AG04450 (cell line): ENCODE data around the gene TBC1D26. TPM values are rescaled to one million over a fixed set of nuclear protein-coding genes. Genes with fewer than 3 reads are reported as not detected.
"Not testable (repeated sequence)": the region's sequence is repeated elsewhere in the genome, so short reads cannot be mapped to it uniquely, and the experiment has no call there.

Source experiments
- CTCF ChIA-PET: fragments of 300-600, 350-600 bp; formaldehyde crosslinking; extraction: SDS; loops from one replicate; lab custom pipeline; 2022; ENCODE audit warnings: antibody characterized with exemption, inconsistent platforms; lab: Charles Lee
- POLR2A ChIA-PET: fragments of 350-600 bp; formaldehyde crosslinking; extraction: SDS; loops from one replicate; lab custom pipeline; 2021; ENCODE audit warnings: antibody characterized with exemption, inconsistent platforms; lab: Yijun Ruan, JAX
- DNase-seq: peaks from one replicate; pipeline ENCODE4 v3.0.0-alpha.2; 2011; ENCODE audit warnings: low read depth, low spot score
- H3K27ac ChIP-seq: one replicate; pipeline ENCODE4 v1.5.1; 2012; ENCODE audit warnings: low read depth, low read length, control low read depth
- H3K27me3 ChIP-seq: one replicate; pipeline ENCODE4 v1.6.0; 2012; ENCODE audit warnings: low read length; ENCODE audit not compliant: control insufficient read depth, insufficient read depth
- H3K4me3 ChIP-seq: 2 replicates; pipeline ENCODE4 v1.5.1; 2011; ENCODE audit warnings: mild to moderate bottlenecking, low read depth, low read length, control low read depth
- H3K9me3 ChIP-seq: 2 replicates; pipeline ENCODE4 v1.5.1; 2012; ENCODE audit warnings: low read length; ENCODE audit not compliant: control insufficient read depth, insufficient read depth
- CTCF ChIP-seq: IDR thresholded peaks from 2 replicates; pipeline ENCODE4 v1.5.1; 2011; ENCODE audit warnings: low read depth, low read length, control low read depth, inconsistent platforms
- polyA plus RNA-seq: library from polyadenylated mRNA; depleted of rRNA; stranded (reverse); fragments of >200 nt; gene quantifications from 2 replicates; pipeline ENCODE4 v1.2.3, GENCODE V29; 2011

TBC1D26 gene
- polyA plus RNA-seq, 1 experiment: 0.26 TPM

DNA sequence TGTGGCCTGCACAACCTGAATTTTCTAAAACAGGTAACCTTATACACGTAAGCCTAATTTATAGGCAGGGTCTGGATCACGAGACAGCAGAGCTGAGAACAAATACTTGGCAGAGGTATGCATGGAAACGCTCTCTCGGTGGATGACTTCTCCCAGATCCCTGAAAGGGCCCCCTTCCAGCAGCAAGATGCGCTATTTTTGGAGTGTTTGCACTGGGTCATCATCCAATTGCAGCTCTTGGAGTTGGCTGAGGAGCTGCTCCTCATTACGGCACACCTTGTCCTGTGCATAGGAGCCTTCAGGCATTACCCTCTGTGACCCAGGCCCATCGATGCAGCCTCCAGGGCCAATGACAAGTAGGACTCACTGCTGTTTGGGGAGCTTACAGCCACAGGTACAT is 38.6 kb downstream of the TBC1D26 start:
- H3K4me3 ChIP-seq, POLR2A ChIA-PET, H3K9me3 ChIP-seq, CTCF ChIA-PET, H3K27ac ChIP-seq, DNase-seq, H3K27me3 ChIP-seq: not testable (repeated sequence)

DNA sequence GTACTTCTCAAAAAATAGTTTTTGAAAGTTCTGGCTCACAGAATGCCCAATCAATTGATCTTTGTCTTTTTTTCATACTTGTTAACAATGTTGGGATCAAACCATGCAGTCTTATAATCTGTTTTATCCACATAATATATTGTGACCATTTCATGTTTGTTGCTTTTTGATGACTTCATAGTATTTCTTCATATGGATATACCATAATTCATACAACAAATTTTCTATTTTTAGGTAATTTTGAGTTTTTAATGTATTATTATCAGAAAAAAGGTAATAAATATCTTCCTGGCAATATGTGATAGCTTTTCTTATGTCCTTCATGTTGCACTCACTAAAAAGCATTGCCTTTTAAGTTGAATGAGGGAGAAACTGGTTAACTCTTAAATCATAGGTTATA is 44.8 kb downstream of the TBC1D26 start:
- DNase-seq: no peak
- H3K27ac ChIP-seq: no peak overlapping the region
- CTCF ChIA-PET: no interaction called here
- POLR2A ChIA-PET: no interaction called here
- no peaks in the 10 kb centered on the region for H3K27me3 ChIP-seq
- TF ChIP-seq CTCF: no peak
- peaks cover 9% of the 10 kb centered on the region for H3K9me3 ChIP-seq
- H3K4me3 ChIP-seq: no peak overlapping the region

GRCh38 chr17:15777297-15777696 is 45.2 kb downstream of the TBC1D26 start:
- no peak overlapping the region for H3K4me3 ChIP-seq
- no peak for DNase-seq

DNA sequence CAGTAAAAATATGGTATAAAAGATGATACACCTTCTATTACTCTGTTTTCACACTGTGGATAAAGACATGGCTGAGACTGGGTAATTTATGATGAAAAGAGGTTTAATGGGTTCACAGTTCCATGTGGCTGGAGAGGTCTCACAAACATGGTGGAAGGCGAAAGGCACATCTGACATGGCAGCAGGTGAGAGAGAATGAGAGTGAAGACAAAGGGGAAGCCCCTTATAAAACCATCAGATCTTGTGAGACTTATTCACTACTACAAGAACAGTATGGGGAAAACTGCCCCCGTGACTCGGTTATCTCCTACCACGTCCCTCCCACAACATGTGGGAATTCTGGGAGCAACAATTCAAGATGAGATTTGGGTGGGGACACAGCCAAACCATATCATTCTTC is 45.6 kb downstream of the TBC1D26 start:
- peaks cover 9% of the 10 kb centered on the region for H3K9me3 ChIP-seq
- no peak for DNase-seq
- ChIA-PET POLR2A (no interaction called here), CTCF (no interaction called here)
- H3K27ac ChIP-seq: no peak overlapping the region
- no peak for TF ChIP-seq CTCF
- no peak overlapping the region for H3K4me3 ChIP-seq
- peaks cover under 1% of the 10 kb centered on the region for H3K27me3 ChIP-seq

More at GRCh38 chr17:15777297-15777696, 45.2 kb downstream of the TBC1D26 start:
- Histone ChIP-seq H3K9me3 (peaks cover 9% of the 10 kb centered on the region), H3K27me3 (no peaks in the 10 kb centered on the region), H3K27ac (no peak overlapping the region)
- no peak for TF ChIP-seq CTCF
- ChIA-PET CTCF (no interaction called here), POLR2A (no interaction called here)

DNA sequence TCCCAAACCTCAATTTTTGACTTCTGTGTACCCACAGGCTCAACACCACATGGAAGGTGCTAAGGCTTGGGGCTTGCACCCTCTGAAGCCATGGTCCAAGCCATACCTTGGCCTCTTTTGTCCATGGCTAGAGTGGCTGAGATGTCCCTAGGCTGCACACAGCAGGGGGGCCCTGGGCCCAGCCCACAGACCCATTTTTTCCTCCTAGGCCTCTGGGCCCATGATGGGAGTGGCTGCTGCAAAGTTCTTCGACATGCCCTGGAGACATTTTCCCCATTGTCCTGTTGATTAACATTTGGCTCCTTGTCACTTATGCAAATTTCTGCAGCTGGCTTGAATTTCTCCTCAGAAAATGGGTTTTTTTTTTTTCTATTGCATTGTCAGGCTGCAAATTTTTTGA is 47.0 kb downstream of the TBC1D26 start:
- Histone ChIP-seq H3K27ac (no peak overlapping the region), H3K27me3 (peaks cover 3% of the 10 kb centered on the region), H3K9me3 (peaks cover 9% of the 10 kb centered on the region), H3K4me3 (no peak overlapping the region)
- POLR2A ChIA-PET: no interaction called here
- no peak for TF ChIP-seq CTCF
- CTCF ChIA-PET: no interaction called here
- no peak for DNase-seq

DNA sequence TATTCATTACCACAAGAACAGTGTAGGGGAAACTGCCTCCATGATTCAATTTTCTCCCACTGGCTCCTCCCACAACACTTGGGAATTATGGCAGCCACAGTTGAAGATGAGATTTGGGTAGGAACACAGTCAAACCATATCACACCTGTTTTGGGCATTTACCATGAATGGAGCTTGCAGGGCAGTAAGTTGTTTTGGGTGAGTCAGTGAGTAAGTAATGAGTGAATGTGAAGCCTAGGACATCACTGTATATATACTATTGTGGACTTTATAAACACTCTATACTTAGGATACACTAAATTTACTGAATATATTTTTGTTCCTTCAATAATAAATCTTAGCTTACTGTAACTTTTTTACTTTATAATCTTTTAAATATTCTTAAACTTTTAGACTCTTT is 48.1 kb downstream of the TBC1D26 start:
- peaks cover 9% of the 10 kb centered on the region for H3K9me3 ChIP-seq
- peaks cover 3% of the 10 kb centered on the region for H3K27me3 ChIP-seq
- TF ChIP-seq CTCF: no peak
- no peak overlapping the region for H3K4me3 ChIP-seq
- DNase-seq: no peak
- H3K27ac ChIP-seq: no peak overlapping the region
- ChIA-PET POLR2A (no interaction called here), CTCF (no interaction called here)
